ENCODE results near the gene GRHL1. TPM values are rescaled to one million over a fixed set of nuclear protein-coding genes. Genes with fewer than 3 reads are reported as not detected.
"Not testable (repeated sequence)": the region's sequence is repeated elsewhere in the genome, so short reads cannot be mapped to it uniquely, and the experiment has no call there.

GRHL1 gene
- total RNA-seq, 1 donor = 0.36 TPM

DNA sequence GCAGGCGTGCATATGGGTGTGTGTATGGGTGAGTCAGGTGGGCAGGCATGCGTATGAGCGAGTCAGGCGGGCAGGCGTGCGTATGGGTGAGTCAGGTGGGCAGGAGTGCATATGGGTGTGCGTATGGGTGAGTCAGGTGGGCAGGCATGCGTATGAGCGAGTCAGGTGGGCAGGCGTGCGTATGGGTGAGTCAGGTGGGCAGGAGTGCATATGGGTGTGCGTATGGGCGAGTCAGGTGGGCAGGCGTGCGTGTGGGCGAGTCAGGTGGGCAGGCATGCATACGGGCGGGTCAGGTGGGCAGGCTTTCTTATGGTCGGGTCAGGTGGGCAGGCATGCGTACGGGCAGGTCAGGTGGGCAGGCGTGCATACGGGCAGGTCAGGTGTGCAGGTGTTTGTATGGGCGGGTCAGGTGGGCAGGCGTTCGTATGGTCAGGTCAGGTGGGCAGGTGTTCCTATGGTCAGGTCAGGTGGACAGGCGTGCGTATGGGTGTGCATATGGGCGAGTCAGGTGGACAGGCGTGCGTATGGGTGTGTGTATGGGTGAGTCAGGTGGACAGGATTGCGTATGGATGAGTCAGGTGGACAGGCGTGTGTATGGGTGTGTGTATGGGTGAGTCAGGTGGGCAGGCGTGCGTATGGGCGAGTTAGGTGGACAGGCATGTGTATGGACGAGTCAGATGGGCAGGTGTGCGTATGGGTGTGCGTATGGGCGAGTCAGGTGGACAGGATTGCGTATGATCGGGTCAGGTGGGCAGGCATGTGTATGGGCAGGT lies 63.1 kb downstream of the GRHL1 start:
- Histone ChIP-seq H2AFZ (ENCODE audit: low read length) (no peak overlapping the region), H3K27ac (ENCODE audit: low read depth, low read length) (no peak overlapping the region), H3K36me3 (ENCODE audit: insufficient read depth, low read length) (no peaks in the 10 kb centered on the region), H4K20me1 (ENCODE audit: insufficient read depth, low read length) (no peaks in the 10 kb centered on the region), H3K4me1 (ENCODE audit: insufficient read depth, low read length) (peaks cover 10% of the 10 kb centered on the region), H3K4me2 (ENCODE audit: insufficient read depth, low read length) (no peak overlapping the region), H3K79me2 (ENCODE audit: insufficient read depth, low read length) (no peaks in the 10 kb centered on the region), H3K4me3 (ENCODE audit: insufficient read depth, low read length) (no peak overlapping the region), H3K27me3 (ENCODE audit: insufficient read depth, low read length) (no peaks in the 10 kb centered on the region), H3K9me3 (ENCODE audit: low read depth, low read length) (no peaks in the 10 kb centered on the region)
- TF ChIP-seq CTCF (IDR thresholded peaks at IDR 0.05; ENCODE audit: extremely low read depth, low read depth, low read length) = no peak
- DNase-seq (ENCODE audit: insufficient read length, low spot score, missing footprints) = peak; percentile 31

- H2AFZ ChIP-seq (ENCODE audit: low read length); H3K4me1 ChIP-seq (ENCODE audit: insufficient read depth, low read length); H3K36me3 ChIP-seq (ENCODE audit: insufficient read depth, low read length); H3K27ac ChIP-seq (ENCODE audit: low read depth, low read length); DNase-seq (ENCODE audit: insufficient read length, low spot score, missing footprints); H3K27me3 ChIP-seq (ENCODE audit: insufficient read depth, low read length); H4K20me1 ChIP-seq (ENCODE audit: insufficient read depth, low read length); H3K4me2 ChIP-seq (ENCODE audit: insufficient read depth, low read length); H3K9me3 ChIP-seq (ENCODE audit: low read depth, low read length); H3K79me2 ChIP-seq (ENCODE audit: insufficient read depth, low read length); H3K4me3 ChIP-seq (ENCODE audit: insufficient read depth, low read length): not testable (repeated sequence)
Observed at GRCh38 chr2:10015376-10015989, 64.0 kb downstream of the GRHL1 start.

DNA sequence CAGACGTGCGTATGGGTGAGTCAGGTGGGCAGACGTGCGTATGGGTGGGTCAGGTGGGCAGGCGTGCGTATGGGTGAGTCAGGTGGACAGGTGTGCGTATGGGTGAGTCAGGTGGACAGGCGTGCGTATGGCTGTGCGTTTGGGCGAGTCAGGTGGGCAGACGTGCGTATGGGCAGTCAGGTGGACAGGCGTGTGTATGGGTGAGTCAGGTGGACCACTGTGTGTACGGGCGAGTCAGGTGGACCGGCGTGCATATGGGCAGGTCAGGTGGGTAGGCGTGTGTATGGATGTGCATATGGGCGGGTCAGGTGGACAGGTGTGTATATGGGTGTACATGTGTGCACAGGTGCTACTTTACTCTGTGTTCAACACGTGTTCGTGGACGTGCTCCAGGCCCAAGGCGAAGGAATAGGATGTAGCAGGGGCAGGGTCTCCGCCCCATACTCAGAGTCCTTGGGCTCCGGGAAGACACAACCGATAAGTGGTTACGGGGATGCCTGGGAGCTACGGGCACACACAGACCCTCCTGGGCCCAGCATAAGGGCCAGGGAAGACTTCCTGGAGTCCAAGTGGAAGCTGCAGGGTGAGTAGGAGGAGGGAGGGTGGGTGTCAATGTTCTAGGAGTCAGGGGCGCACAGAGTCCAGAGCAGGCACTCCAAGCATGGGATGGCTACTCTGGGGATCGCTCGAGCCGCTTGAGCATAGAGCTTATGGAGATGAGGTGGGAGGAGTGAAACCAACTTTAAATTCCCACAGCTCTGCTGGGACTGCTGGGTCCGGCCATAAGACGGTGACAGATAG lies 64.7 kb downstream of the GRHL1 start:
- DNase-seq (ENCODE audit: insufficient read length, low spot score, missing footprints) = peak; percentile 61
- no peak for TF ChIP-seq CTCF (IDR thresholded peaks at IDR 0.05; ENCODE audit: extremely low read depth, low read depth, low read length)
- Histone ChIP-seq H3K36me3 (ENCODE audit: insufficient read depth, low read length) (no peaks in the 10 kb centered on the region), H4K20me1 (ENCODE audit: insufficient read depth, low read length) (no peaks in the 10 kb centered on the region), H3K79me2 (ENCODE audit: insufficient read depth, low read length) (no peaks in the 10 kb centered on the region), H3K4me3 (ENCODE audit: insufficient read depth, low read length) (no peak overlapping the region), H3K27ac (ENCODE audit: low read depth, low read length) (no peak overlapping the region), H2AFZ (ENCODE audit: low read length) (no peak overlapping the region), H3K27me3 (ENCODE audit: insufficient read depth, low read length) (no peaks in the 10 kb centered on the region), H3K9me3 (ENCODE audit: low read depth, low read length) (no peaks in the 10 kb centered on the region), H3K4me1 (ENCODE audit: insufficient read depth, low read length) (no peaks in the 10 kb centered on the region), H3K4me2 (ENCODE audit: insufficient read depth, low read length) (no peak overlapping the region)

GRCh38 chr2:10016802-10017258 lies 65.3 kb downstream of the GRHL1 start:
- Histone ChIP-seq H3K36me3 (ENCODE audit: insufficient read depth, low read length) (no peaks in the 10 kb centered on the region), H3K27me3 (ENCODE audit: insufficient read depth, low read length) (no peaks in the 10 kb centered on the region), H3K4me2 (ENCODE audit: insufficient read depth, low read length) (no peak overlapping the region), H3K79me2 (ENCODE audit: insufficient read depth, low read length) (no peaks in the 10 kb centered on the region), H3K27ac (ENCODE audit: low read depth, low read length) (no peak overlapping the region), H2AFZ (ENCODE audit: low read length) (no peak overlapping the region), H3K4me1 (ENCODE audit: insufficient read depth, low read length) (no peaks in the 10 kb centered on the region), H3K9me3 (ENCODE audit: low read depth, low read length) (no peaks in the 10 kb centered on the region), H4K20me1 (ENCODE audit: insufficient read depth, low read length) (no peaks in the 10 kb centered on the region), H3K4me3 (ENCODE audit: insufficient read depth, low read length) (no peak overlapping the region)
- no peak for DNase-seq (ENCODE audit: insufficient read length, low spot score, missing footprints)
- TF ChIP-seq CTCF (IDR thresholded peaks at IDR 0.05; ENCODE audit: extremely low read depth, low read depth, low read length) = no peak

Data from osteoblast (primary cell).